ENCODE data around the gene IL22. TPM values are rescaled to one million over a fixed set of nuclear protein-coding genes. Genes with fewer than 3 reads are reported as not detected.

The IL22 gene
- total and polyA plus RNA-seq, 2 of the 8 experiments (the other 6 are each of a cell fraction or from before 2014, with no cell fraction given): not detected

DNA sequence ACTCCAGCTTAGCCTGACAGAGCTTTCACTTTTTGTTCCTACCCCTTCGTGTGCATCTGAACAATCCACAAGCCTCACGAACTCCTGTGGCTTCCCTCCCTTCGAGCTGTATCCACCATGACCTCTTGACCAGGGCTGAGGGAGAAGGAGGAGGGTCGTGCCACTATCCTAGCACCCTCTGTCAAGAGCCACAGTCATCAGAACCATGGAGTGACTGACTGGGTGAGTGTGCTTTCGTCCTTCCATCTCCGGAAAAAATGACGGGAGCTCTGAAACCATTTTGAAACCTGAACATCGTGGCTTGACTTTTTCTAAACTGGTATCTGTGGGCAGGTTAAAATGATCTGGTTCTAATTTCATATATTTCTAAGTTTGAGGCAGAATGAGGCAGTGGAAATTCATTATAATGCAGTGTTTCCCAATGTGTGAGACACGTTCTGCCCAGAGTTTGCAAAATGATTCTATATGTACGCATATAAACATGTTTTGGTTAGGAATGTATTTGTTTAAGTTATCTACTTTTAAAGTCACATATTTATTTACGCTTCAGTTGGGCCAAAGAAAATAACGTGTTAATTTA, 54.8 kb downstream of the IL22 start (continued):
- TF ChIP-seq BACH1 (IDR thresholded peaks at IDR 0.05; ENCODE audit: low read length) (no peak), BRCA1 (IDR thresholded peaks at IDR 0.05; ENCODE audit: low read depth, low read length) (no peak), PHF8 (conservative IDR thresholded peaks at IDR 0.05; ENCODE audit: low read depth, low read length) (no peak), MAFK (IDR thresholded peaks at IDR 0.05; ENCODE audit: low read depth, low read length) (no peak), SIN3A (conservative IDR thresholded peaks at IDR 0.05 in 1 of 2, IDR thresholded peaks at IDR 0.05 in 1 of 2; ENCODE audit: low read depth in 1 of 2, low read length in 2 of 2) (no peak), POLR2AphosphoS5 (IDR thresholded peaks at IDR 0.05; ENCODE audit: low read depth, low read length) (no peak)

Other genes starting within 250 kb of the IL22 start
- gene IFNG, start 93.9 kb downstream of the IL22 start, total RNA-seq (2021; fragmentation: NEBNext Ultra II Directional; extraction: Animal tissue kit (Norgen Biotek cat#: 25700)): not detected in 2 replicates
- gene IFNG, start 93.9 kb downstream of the IL22 start, polyA plus RNA-seq (2011; rRNA removed): not detected in 2 replicates
- gene IL26, start 27.8 kb downstream of the IL22 start, total RNA-seq (2021; fragmentation: NEBNext Ultra II Directional; extraction: Animal tissue kit (Norgen Biotek cat#: 25700)): not detected in 2 replicates
- not detected in 2 replicates for gene IL26, start 27.8 kb downstream of the IL22 start, polyA plus RNA-seq (2011; rRNA removed)
- 9.5 and 10.7 TPM in 2 replicates for gene MDM1, start 78.8 kb upstream of the IL22 start, total RNA-seq (2021; fragmentation: NEBNext Ultra II Directional; extraction: Animal tissue kit (Norgen Biotek cat#: 25700))
- 1.7 and 3.1 TPM in 2 replicates for gene MDM1, start 78.8 kb upstream of the IL22 start, polyA plus RNA-seq (2011; rRNA removed)